ENCODE measurements around the gene LINC00632. TPM values are rescaled to one million over a fixed set of nuclear protein-coding genes. Genes with fewer than 3 reads are reported as not detected.
A peak's percentile ranks its signal among the peaks of the same experiment; 100 is the strongest.

Gene LINC00632
- total RNA-seq, 1 experiment from 2014 or later, result 15.4 TPM

- Histone ChIP-seq H3K36me3 (ENCODE audit: low read depth, low read length) (no peaks in the 10 kb centered on the region), H3K4me1 (ENCODE audit: insufficient read depth, low read length) (peaks cover 10% of the 10 kb centered on the region; the same call in 1 of the 2 replicates), H3K27me3 (ENCODE audit: low read length) (no peaks in the 10 kb centered on the region), H3F3A (ENCODE audit: low read length, unreplicated experiment) (no peaks in the 10 kb centered on the region), H3K27ac (ENCODE audit: low read length) (peak overlapping the region; percentile 36; the same call in 1 of the 2 replicates), H3K4me3 (ENCODE audit: low read length) (peak overlapping the region; percentile 98), H3K9ac (ENCODE audit: low read length) (peak overlapping the region; percentile 80), H3K9me2 (replicated peaks; ENCODE audit: low read length) (no peaks in the 10 kb centered on the region), H4K20me1 (ENCODE audit: low read length) (no peaks in the 10 kb centered on the region), H3K9me3 (ENCODE audit: low read length) (no peaks in the 10 kb centered on the region), H2AFZ (ENCODE audit: low read length) (peak overlapping the region; percentile 99), H3K4me2 (ENCODE audit: low read length) (peak overlapping the region; percentile 89), H3K79me2 (ENCODE audit: low read length) (peaks cover 46% of the 10 kb centered on the region)
- intact Hi-C loops (cut with micrococcal nuclease), result loop anchor here (2.0 to 10.0 kb wide), 3 partner anchors 148 to 1170 kb away; no protein-coding TSS in a partner anchor
- DNase-seq (peak; percentile 58), ATAC-seq (peak; percentile 81)
- TF ChIP-seq CTCF (conservative IDR thresholded peaks at IDR 0.05; ENCODE audit: low read depth, low read length), result no peak
- no peak for TF ChIP-seq EZH2 (IDR thresholded peaks at IDR 0.05; ENCODE audit: low read length, unreplicated experiment)
- no peak for TF ChIP-seq EZH2phosphoT487 (IDR thresholded peaks at IDR 0.05; ENCODE audit: borderline replicate concordance, low read length)
- ChIA-PET CTCF (interaction anchor here (0.6 to 1.4 kb wide), 2 partner anchors 54 to 154 kb away, joined by 8 read pairs; no protein-coding TSS in a partner anchor), POLR2A (ENCODE audit: unreplicated experiment) (no interaction called here)
- no TSS peak for BruUV-seq (replicated peaks)
Observed at GRCh38 chrX:140764401-140764919, 54.9 kb downstream of the LINC00632 start.

- no peaks in the 10 kb centered on the region for H3K27me3 ChIP-seq (ENCODE audit: low read length)
- CTCF ChIA-PET, result interaction anchor here (0.5 to 1.4 kb wide), 6 partner anchors 53 to 1833 kb away, joined by 3 to 9 read pairs (median 6); no protein-coding TSS in a partner anchor
- peak overlapping the region; percentile 89 for H3K4me2 ChIP-seq (ENCODE audit: low read length)
- DNase-seq (peak; percentile 46), ATAC-seq (peak; percentile 61)
- no peaks in the 10 kb centered on the region for H3F3A ChIP-seq (ENCODE audit: low read length, unreplicated experiment)
- peak overlapping the region; percentile 99 for H2AFZ ChIP-seq (ENCODE audit: low read length)
- H3K4me1 ChIP-seq (ENCODE audit: insufficient read depth, low read length), result peaks cover 10% of the 10 kb centered on the region; the same call in 1 of the 2 replicates
- BruUV-seq (replicated peaks), result no TSS peak
- TF ChIP-seq CTCF (conservative IDR thresholded peaks at IDR 0.05; ENCODE audit: low read depth, low read length), result no peak
- TF ChIP-seq EZH2phosphoT487 (IDR thresholded peaks at IDR 0.05; ENCODE audit: borderline replicate concordance, low read length), result no peak
- no peak for TF ChIP-seq EZH2 (IDR thresholded peaks at IDR 0.05; ENCODE audit: low read length, unreplicated experiment)
- no peaks in the 10 kb centered on the region for H3K36me3 ChIP-seq (ENCODE audit: low read depth, low read length)
- H3K4me3 ChIP-seq (ENCODE audit: low read length), result peak overlapping the region; percentile 98
- no peaks in the 10 kb centered on the region for H4K20me1 ChIP-seq (ENCODE audit: low read length)
- POLR2A ChIA-PET (ENCODE audit: unreplicated experiment), result interaction anchor here (0.6 kb wide), 2 partner anchors 412 to 648 kb away, joined by 3 to 5 read pairs; partner anchors contain the start of gene LDOC1
- intact Hi-C loops (cut with micrococcal nuclease), result loop anchor here (2.0 to 10.0 kb wide), 4 partner anchors 642 to 1322 kb away; no protein-coding TSS in a partner anchor
- H3K27ac ChIP-seq (ENCODE audit: low read length), result peak overlapping the region; percentile 36; the same call in 1 of the 2 replicates
- H3K9me2 ChIP-seq (replicated peaks; ENCODE audit: low read length), result no peaks in the 10 kb centered on the region
- peaks cover 51% of the 10 kb centered on the region for H3K79me2 ChIP-seq (ENCODE audit: low read length)
- no peaks in the 10 kb centered on the region for H3K9me3 ChIP-seq (ENCODE audit: low read length)
- peak overlapping the region; percentile 80 for H3K9ac ChIP-seq (ENCODE audit: low read length)
Observed at GRCh38 chrX:140765043-140765784, 55.7 kb downstream of the LINC00632 start.
